SK-N-SH treated with all-trans-retinoic acid at 6 μM for 48 hours (cell line): ENCODE results near the gene CCNC.
"Not testable (repeated sequence)": the region's sequence is repeated elsewhere in the genome, so short reads cannot be mapped to it uniquely, and the experiment has no call there.

Experiments
- ATAC-seq: fragments of 200-7000 bp; cut with Tn5 transposase; 3 replicates; pipeline ENCODE4 v1.9.1; 2020; ENCODE audit warnings: mild to moderate bottlenecking, moderate library complexity
- ARNTL ChIP-seq: fragments of 450-650 bp; formaldehyde crosslinking; IDR thresholded peaks from 2 replicates; pipeline ENCODE4 v1.5.0; 2020; ENCODE audit warnings: low read depth, mild to moderate bottlenecking, moderate library complexity, borderline replicate concordance
- BACH2 ChIP-seq: fragments of 250-450 bp; sonication (Bioruptor Pico); IDR thresholded peaks from 2 replicates; pipeline ENCODE4 v1.9.0; 2021; ENCODE audit warnings: mild to moderate bottlenecking, borderline replicate concordance
- CREB5 ChIP-seq: fragments of 250-450 bp; sonication (Bioruptor Pico); IDR thresholded peaks from 2 replicates; pipeline ENCODE4 v1.5.1; 2020; ENCODE audit warnings: low read depth, mild to moderate bottlenecking, moderate library complexity
- CSDC2 ChIP-seq: fragments of 250-450 bp; sonication (Bioruptor Pico); IDR thresholded peaks from 2 replicates; pipeline ENCODE4 v1.5.0; 2020; ENCODE audit warnings: mild to moderate bottlenecking, moderate library complexity
- CSRNP3 ChIP-seq: fragments of 250-450 bp; sonication (Bioruptor Pico); IDR thresholded peaks from 2 replicates; pipeline ENCODE4 v1.5.1; 2021; ENCODE audit warnings: mild to moderate bottlenecking, moderate library complexity
- ESRRG ChIP-seq: fragments of 250-450 bp; sonication (Bioruptor Pico); IDR thresholded peaks from 2 replicates; pipeline ENCODE4 v1.6.1; 2021; ENCODE audit warnings: mild to moderate bottlenecking
- GLIS3 ChIP-seq: fragments of 250-450 bp; sonication (Bioruptor Pico); IDR thresholded peaks from 2 replicates; pipeline ENCODE4 v1.5.0; 2020; ENCODE audit warnings: mild to moderate bottlenecking, moderate library complexity
- ISL1 ChIP-seq: fragments of 250-450 bp; sonication (Bioruptor Pico); IDR thresholded peaks from 2 replicates; pipeline ENCODE4 v2.1.2; 2022; ENCODE audit warnings: mild to moderate bottlenecking, moderate library complexity
- OSR1 ChIP-seq: fragments of 250-450 bp; sonication (Bioruptor Pico); IDR thresholded peaks from 2 replicates; pipeline ENCODE4 v1.8.0; 2022; ENCODE audit warnings: moderate library complexity, mild to moderate bottlenecking, inconsistent platforms
- PATZ1 ChIP-seq: fragments of 250-450 bp; sonication (Bioruptor Pico); IDR thresholded peaks from 2 replicates; pipeline ENCODE4 v1.8.0; 2020; ENCODE audit warnings: mild to moderate bottlenecking, moderate library complexity, borderline replicate concordance
- POU6F1 ChIP-seq: fragments of 250-450 bp; sonication (Bioruptor Pico); IDR thresholded peaks from 2 replicates; pipeline ENCODE4 v1.8.0; 2021; ENCODE audit warnings: low read depth, mild to moderate bottlenecking, moderate library complexity, borderline replicate concordance
- RARB ChIP-seq: fragments of 250-450 bp; sonication (Bioruptor Pico); IDR thresholded peaks from 2 replicates; pipeline ENCODE4 v1.8.0; 2021; ENCODE audit warnings: mild to moderate bottlenecking, moderate library complexity
- TCF4 ChIP-seq: fragments of 250-450 bp; sonication (Bioruptor Pico); IDR thresholded peaks from 2 replicates; pipeline ENCODE4 v1.8.0; 2021; ENCODE audit warnings: mild to moderate bottlenecking, moderate library complexity, borderline replicate concordance
- TOX ChIP-seq: fragments of 250-450 bp; sonication (Bioruptor Pico); IDR thresholded peaks from 2 replicates; pipeline ENCODE4 v1.8.0; 2021; ENCODE audit warnings: mild to moderate bottlenecking, moderate library complexity, borderline replicate concordance
- TSHZ2 ChIP-seq: fragments of 250-450 bp; sonication (Bioruptor Pico); IDR thresholded peaks from 2 replicates; pipeline ENCODE4 v1.5.0; 2020; ENCODE audit warnings: mild to moderate bottlenecking, moderate library complexity
- ZC3H10 ChIP-seq: fragments of 250-450 bp; sonication (Bioruptor Pico); IDR thresholded peaks from 2 replicates; pipeline ENCODE4 v1.5.1; 2021; ENCODE audit warnings: mild to moderate bottlenecking, moderate library complexity
- ZFP3 ChIP-seq: fragments of 250-450 bp; sonication (Bioruptor Pico); IDR thresholded peaks from 2 replicates; pipeline ENCODE4 v1.5.0; 2020; ENCODE audit warnings: mild to moderate bottlenecking, moderate library complexity
- ZNF565 ChIP-seq: fragments of 450-650 bp; formaldehyde crosslinking; conservative IDR thresholded peaks from 2 replicates; pipeline ENCODE4 v1.5.0; 2020; ENCODE audit warnings: low read depth, mild to moderate bottlenecking, moderate library complexity
- ZNF70 ChIP-seq: fragments of 450-650 bp; formaldehyde crosslinking; IDR thresholded peaks from 2 replicates; pipeline ENCODE4 v1.5.0; 2020; ENCODE audit warnings: mild to moderate bottlenecking, moderate library complexity
- ZNF8 ChIP-seq: fragments of 450-650 bp; formaldehyde crosslinking; IDR thresholded peaks from 2 replicates; pipeline ENCODE4 v1.5.0; 2020; ENCODE audit warnings: mild to moderate bottlenecking, moderate library complexity

The CCNC gene

DNA sequence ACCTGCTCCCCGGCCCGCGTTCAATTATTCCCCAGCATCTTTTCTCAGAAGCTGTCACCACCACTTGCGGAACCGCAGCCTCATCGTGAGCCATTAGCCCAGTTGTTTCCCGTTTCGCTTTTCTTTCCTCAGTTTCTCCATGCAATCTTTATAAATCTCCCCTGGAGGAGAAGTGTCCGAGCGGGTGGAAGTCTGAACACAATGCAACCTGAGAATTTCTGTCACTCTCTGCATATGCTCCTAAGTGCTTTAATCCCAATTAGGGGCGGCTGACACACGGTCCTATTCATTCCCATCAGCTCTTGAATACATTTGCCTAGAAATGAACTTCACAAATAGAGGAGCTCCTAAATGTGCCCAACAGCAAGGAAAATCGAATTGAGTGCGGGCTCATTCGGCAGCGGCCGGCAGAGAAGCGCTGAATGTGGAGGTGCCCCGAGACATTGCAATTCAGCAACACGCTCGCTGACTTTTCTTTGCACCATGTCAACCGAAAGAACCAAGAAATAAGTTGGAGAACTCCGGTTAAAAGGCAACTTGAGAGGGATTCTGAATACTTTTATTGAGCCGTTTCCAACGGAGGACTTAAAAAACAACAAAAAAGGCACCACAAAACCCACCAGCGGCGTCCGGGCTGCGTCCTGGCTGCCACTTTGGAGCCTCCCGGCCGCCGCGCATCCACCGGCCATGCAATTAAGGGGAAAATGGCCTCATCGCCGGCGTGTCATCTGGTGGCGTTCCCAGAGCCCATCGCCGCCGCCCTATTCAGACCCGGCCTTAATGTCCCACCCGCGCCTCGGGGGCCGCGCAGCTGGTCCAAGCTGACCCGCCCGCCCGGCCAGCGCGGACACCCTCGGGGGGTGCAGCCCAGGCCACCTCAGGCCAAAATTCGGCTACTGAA, 34.3 kb upstream of the CCNC start (continued):
- no peak for TF ChIP-seq CSRNP3 (CRISPR knock-in tag)
- TF ChIP-seq OSR1 (CRISPR knock-in tag) = no peak

DNA sequence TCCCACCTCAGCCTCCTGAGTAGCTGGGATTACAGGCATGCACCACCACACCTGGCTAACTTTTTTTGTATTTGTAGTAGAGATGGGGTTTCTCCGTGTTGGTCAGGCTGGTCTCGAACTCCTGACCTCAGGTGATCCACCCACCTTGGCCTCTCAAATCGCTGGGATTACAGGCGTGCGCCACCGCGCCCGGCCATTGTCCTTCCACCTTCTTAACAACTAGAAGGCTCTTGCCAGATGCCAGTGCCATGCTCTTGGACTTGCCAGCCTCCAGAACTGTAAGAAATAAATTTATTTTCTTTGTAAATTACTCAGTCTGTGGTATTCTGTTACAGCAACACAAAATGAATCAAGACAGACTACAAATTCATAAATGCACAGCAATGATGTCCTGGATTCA, 26.2 kb upstream of the CCNC start:
- ATAC-seq = not testable (repeated sequence)

- no peak for ATAC-seq
- no peak for TF ChIP-seq TOX (CRISPR knock-in tag)
- TF ChIP-seq CREB5 (CRISPR knock-in tag) = no peak
- no peak for TF ChIP-seq ESRRG
- no peak for TF ChIP-seq GLIS3
- no peak for TF ChIP-seq TCF4 (CRISPR knock-in tag)
- no peak for TF ChIP-seq RARB (CRISPR knock-in tag)
These were observed 24.4 kb upstream of the CCNC start for GRCh38 chr6:99592900-99593299.

- TF ChIP-seq RARB (CRISPR knock-in tag) (no peak), ZC3H10 (CRISPR knock-in tag) (no peak), TOX (CRISPR knock-in tag) (no peak), CSDC2 (no peak), CREB5 (CRISPR knock-in tag) (no peak), ZNF565 (CRISPR knock-in tag) (no peak), TCF4 (CRISPR knock-in tag) (no peak), ZNF70 (no peak), ESRRG (no peak), ZFP3 (CRISPR knock-in tag) (no peak), GLIS3 (no peak), TSHZ2 (CRISPR knock-in tag) (no peak), ISL1 (CRISPR knock-in tag) (no peak), ZNF8 (no peak), BACH2 (CRISPR knock-in tag) (no peak), ARNTL (CRISPR knock-in tag) (no peak), CSRNP3 (CRISPR knock-in tag) (no peak), POU6F1 (CRISPR knock-in tag) (no peak), PATZ1 (CRISPR knock-in tag) (no peak)
- TF ChIP-seq, all 23 proteins: peak for 0
These were observed 23.4 kb upstream of the CCNC start for GRCh38 chr6:99591673-99592364.

More at GRCh38 chr6:99591673-99592364, 23.4 kb upstream of the CCNC start:
- no peak for ATAC-seq
